Activated CD8-positive, alpha-beta memory T cell treated with anti-CD3 and anti-CD28 coated beads for 36 hours (primary cell): Measurements from ENCODE around the gene SH3GL3. TPM values are rescaled to one million over a fixed set of nuclear protein-coding genes. Genes with fewer than 3 reads are reported as not detected.

Source experiments
- CTCF ChIA-PET: fragments of 350-600 bp; sonication (Branson Sonifier 250); formaldehyde crosslinking; loops from one replicate; lab custom pipeline; 2021; ENCODE audit warnings: antibody characterized with exemption; lab: Charles Lee
- POLR2A ChIA-PET: fragments of 350-600 bp; sonication (Branson Sonifier 250); formaldehyde crosslinking; loops from one replicate; lab custom pipeline; 2021; ENCODE audit warnings: antibody characterized with exemption; lab: Charles Lee
- total RNA-seq, 2 experiments: library from RNA; stranded (reverse); gene quantifications; one replicate each; pipeline ENCODE4 v1.2.3, GENCODE V29; 2021

SH3GL3 gene
- total RNA-seq, 2 experiments from 2014 or later: not detected

GRCh38 chr15:83457149-83457548 lies 10.0 kb downstream of the SH3GL3 start:
- CTCF ChIA-PET: no interaction called here
- POLR2A ChIA-PET: no interaction called here

DNA sequence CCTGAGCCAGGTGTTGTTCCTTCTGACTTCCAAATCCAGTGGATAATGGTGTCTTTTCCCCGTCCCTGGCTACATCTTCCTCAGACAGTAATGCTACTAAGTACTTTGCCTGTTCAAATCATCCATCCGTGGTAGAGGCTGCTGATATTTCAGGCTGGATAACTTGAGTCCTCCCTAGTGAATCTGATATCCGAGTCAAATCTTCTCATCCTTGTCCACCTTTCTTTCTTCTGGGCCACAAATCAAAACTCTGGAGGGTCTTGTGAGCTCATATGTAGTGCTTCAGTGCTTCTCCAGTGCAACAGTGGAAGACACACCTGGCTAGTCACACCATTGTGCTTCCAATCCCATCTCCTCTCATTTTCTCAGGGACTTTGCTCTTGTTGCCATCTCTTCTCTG lies 11.2 kb downstream of the SH3GL3 start:
- CTCF ChIA-PET: no interaction called here
- POLR2A ChIA-PET: no interaction called here

GRCh38 chr15:83462026-83462425 lies 14.9 kb downstream of the SH3GL3 start:
- CTCF ChIA-PET: no interaction called here
- POLR2A ChIA-PET: no interaction called here

- ChIA-PET CTCF (no interaction called here), POLR2A (no interaction called here)
Observed at GRCh38 chr15:83462953-83463433, 15.9 kb downstream of the SH3GL3 start.

DNA sequence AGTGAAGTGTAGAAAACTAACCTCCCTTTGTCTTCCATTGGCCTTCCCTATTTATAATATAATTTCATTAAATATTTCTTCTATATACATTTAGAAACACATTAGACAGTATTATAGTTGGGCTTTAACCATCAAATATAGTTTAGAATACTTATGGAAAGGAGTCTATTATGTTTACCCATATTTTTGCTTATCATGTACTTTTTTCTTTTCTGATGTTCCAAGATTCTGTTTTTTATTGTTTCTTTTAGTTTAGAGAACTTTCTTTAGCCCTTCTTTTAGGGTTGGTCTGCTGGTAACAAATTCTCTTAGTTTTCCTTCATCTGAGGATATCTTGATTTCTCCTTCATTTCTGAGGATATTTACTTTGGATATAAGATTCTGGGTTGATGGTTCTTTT lies 23.7 kb downstream of the SH3GL3 start:
- CTCF ChIA-PET: no interaction called here
- POLR2A ChIA-PET: no interaction called here

DNA sequence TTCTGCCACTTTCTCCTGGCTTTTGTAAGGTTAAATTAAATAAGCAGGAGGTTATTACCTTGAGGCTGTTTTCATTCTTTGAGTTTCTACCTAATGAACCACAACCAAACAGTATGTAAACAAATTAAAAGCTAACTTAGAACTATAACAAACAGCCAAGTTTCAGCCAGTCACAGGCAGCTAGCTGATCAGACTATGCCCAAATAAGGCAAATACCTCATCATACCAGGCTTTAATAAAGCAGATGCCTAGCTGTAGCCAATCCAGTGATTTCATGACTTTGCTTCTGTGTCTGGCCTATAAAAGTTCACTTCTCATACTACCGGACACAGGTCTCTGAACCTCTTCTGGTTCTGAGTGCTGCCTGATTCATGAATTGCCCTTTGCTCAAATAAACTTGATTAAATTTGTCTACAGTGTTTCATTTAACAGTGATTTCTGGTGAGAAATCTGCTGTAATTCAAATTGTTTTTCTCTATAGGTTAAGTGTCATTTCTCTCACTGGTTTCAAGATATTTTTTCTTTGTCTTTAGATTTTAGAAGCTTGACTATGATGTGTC lies 24.2 kb downstream of the SH3GL3 start:
- POLR2A ChIA-PET: no interaction called here
- CTCF ChIA-PET: no interaction called here

GRCh38 chr15:83472151-83472550 lies 25.0 kb downstream of the SH3GL3 start:
- ChIA-PET CTCF (no interaction called here), POLR2A (no interaction called here)

DNA sequence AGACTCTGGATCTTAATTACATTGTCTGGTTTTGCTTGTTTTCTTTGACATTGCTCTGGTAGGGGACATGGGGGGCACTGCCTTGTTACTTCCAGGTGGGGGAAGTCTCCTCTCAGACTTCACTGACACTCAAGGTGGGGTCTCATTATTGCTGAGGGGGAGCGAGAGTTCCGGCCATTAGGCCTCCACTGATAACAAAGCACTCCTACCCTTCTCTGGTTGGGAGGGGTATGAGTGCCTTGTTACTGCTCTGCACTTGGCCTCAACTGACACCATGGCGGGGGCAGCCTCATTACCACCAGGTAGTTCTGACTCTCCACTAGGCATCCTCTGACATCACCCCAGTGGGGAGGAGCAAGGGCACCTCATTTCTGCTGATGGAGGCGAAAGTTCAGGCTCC lies 25.7 kb downstream of the SH3GL3 start:
- CTCF ChIA-PET: no interaction called here

GRCh38 chr15:83474578-83474977 lies 27.4 kb downstream of the SH3GL3 start:
- CTCF ChIA-PET: no interaction called here
- POLR2A ChIA-PET: no interaction called here

More for the DNA sequence above, 25.7 kb downstream of the SH3GL3 start:
- POLR2A ChIA-PET: no interaction called here

- ChIA-PET CTCF (no interaction called here), POLR2A (no interaction called here)
Observed at GRCh38 chr15:83475551-83475950, 28.4 kb downstream of the SH3GL3 start.

GRCh38 chr15:83476066-83476465 lies 28.9 kb downstream of the SH3GL3 start:
- ChIA-PET POLR2A (no interaction called here), CTCF (no interaction called here)

DNA sequence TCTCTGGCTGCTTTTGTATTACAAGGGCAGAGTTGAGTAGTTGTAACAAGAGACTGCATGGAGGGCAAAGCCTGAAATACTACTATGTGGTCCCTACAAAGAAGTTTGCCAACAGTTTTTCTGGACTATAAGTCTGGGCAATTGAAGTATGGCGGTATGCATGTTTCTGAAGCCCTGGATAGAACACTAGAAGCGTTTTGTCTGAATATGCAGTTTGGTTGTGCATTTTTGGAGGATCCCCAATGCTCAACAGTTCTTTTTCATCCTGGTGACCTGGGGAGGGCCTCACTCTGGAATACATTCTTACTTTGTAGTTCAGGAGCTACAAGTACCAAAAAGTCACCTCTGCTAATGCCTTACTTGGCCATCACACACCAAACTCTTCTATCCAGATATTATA lies 29.6 kb downstream of the SH3GL3 start:
- POLR2A ChIA-PET: no interaction called here
- CTCF ChIA-PET: no interaction called here

GRCh38 chr15:83477172-83477807 lies 30.1 kb downstream of the SH3GL3 start:
- POLR2A ChIA-PET: no interaction called here
- CTCF ChIA-PET: no interaction called here

- ChIA-PET POLR2A (no interaction called here), CTCF (no interaction called here)
Observed at GRCh38 chr15:83477808-83478537, 30.8 kb downstream of the SH3GL3 start.

DNA sequence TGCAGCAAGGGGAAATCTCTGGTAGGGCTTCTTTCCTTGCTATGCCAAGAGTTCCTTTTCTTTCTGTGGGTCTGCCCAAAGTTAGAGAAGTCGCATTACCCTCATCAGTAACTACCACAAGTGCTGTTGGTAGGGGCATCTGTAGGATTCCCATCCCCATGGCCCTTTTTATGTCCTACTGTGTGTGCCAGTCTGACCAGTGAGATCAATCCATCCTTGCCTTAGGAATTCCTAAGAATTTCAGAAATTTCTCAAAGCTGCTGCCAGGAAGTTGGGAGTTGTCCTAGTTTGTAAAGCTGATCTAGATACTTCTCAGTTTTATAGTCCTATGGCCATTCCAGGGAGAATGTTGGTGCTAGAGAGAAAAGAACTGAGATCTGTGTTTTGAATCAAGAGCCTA lies 36.5 kb downstream of the SH3GL3 start:
- CTCF ChIA-PET: no interaction called here
- POLR2A ChIA-PET: no interaction called here

DNA sequence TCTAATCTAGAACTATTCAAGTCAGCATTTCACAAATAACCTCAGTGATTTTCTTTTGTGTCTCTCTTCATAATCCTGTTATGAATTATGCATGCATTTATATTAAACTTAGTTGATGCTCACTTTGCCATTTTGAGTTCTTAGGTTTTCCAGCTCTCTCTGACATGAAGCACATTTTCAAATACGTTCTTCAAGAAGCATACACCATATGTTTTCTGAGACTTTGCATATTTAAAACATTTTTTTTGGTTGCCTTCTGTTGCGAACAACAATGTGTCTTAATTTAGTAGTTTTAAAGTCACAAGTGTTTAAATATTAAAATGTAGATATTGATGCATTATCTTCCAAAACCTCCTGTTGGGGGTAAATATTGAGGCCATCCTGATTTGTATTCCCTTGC lies 37.5 kb downstream of the SH3GL3 start:
- ChIA-PET POLR2A (no interaction called here), CTCF (no interaction called here)

DNA sequence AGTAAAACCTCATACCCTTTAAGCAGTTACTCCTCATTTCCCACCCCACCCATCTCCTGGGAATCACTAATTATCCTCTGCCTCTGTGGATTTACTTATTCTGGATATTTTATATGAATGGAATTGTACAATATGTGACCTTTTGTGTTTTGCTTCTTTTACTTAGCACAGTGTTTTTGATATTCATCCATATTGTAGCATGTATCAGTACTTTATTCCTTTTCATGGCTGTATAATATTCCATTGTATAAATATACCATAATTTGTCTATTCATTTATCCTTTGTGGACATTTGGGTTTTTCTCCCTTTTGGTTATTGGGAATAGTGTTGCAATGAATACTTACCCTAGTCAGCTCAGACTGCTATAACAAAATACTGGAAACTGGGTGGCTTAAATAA lies 39.2 kb downstream of the SH3GL3 start:
- CTCF ChIA-PET: no interaction called here
- POLR2A ChIA-PET: no interaction called here

DNA sequence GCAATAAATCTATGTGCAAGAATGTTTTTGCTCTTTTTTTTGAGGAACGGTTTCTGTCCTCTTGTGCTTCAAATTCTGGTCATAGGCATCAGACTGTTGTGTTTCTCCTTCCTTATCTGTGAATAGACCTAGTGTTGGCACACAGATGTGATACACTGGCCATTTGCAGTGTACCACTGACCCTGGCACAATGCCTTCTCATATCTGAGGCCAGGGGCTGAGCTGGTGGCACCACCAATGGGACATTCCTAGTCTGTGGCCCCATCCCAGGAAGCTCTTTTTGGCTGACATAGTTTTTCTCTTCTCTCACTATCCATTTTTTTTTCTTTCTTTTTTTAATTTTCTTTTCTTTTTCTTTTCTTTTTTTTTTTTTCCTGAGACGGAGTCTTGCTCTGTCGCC lies 40.4 kb downstream of the SH3GL3 start:
- ChIA-PET POLR2A (no interaction called here), CTCF (no interaction called here)

- POLR2A ChIA-PET: no interaction called here
- CTCF ChIA-PET: no interaction called here
Observed at GRCh38 chr15:83489690-83490089, 42.5 kb downstream of the SH3GL3 start.

- ChIA-PET CTCF (no interaction called here), POLR2A (no interaction called here)
Observed at GRCh38 chr15:83491486-83491885, 44.3 kb downstream of the SH3GL3 start.

GRCh38 chr15:83496766-83497165 lies 49.6 kb downstream of the SH3GL3 start:
- ChIA-PET POLR2A (no interaction called here), CTCF (no interaction called here)
